Smooth muscle cell of the brain vasculature (primary cell): ENCODE results near the gene DERL2.

Experiments
- DNase-seq: peaks from one replicate; pipeline ENCODE4 v3.0.0-alpha.2; 2012; ENCODE audit warnings: low read depth, low spot score

The DERL2 gene

DNA sequence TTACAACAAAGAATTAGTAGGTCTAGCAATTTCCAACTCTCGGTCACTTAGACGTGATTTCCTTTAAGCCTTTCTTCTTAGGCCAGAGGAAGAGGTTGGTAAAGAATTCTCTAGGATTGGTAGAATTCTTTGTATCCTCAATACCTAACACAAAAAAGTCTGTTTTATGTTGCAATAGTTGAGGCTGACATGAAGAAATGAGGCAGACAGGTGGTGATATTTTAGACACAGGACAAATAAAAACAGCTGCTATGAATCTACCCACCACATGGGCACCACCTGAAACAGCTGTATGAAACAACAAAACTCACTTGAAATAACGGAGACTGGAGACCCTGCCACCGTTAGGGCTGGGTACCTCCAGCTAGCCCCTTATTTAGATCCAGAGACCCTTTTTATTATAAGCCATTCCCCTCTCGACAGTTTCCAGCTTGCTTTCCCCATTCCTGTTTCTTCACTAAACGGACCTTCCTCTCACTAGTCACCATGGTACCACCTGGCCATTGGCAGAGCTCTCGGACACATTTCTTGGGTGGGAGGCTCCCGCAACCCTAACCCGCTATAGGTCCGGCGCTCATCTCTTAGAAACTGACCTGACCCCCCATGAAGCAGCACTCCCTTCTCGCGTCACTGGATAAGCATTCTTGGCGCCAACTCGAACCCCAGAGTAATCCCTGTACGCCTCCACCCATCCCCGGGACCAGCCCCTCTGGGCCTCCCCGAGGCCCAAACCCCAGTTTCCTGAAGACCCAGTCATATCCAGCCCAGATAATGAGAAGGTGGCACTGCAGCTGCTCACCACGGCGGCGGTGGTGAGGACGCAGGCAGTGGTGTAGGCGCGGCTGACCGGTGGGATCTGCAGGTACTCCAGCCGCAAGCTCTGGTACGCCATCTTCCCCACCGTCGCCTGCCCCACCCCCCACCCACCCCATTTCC, at the start of gene DERL2:
Gene DERL2, minus strand, starts transcription at position 909 of the 936 bp plus-strand sequence. Its CDS starts 17 bp downstream, at position 892.
- no peak for DNase-seq

DNA sequence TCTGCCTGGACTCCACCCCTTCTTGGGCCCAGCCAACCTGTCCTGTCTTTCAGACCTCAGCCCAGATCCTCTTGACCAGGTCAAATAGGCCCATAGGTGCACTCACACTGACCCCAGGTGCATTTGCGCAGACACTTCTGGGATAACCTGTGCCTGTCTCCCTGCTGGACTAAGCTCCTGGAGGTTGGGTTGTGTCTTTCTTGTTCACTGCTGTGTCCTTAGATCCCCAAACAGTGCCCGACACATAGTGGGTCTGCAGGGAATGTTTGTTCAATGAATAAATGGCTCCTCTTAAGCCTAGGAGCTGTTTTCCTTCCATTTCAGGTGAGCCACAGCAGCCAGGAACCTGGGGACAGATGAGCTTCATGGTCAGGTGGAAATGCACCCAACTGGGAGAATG, 49.5 kb upstream of the DERL2 start:
- DNase-seq: no peak

DNA sequence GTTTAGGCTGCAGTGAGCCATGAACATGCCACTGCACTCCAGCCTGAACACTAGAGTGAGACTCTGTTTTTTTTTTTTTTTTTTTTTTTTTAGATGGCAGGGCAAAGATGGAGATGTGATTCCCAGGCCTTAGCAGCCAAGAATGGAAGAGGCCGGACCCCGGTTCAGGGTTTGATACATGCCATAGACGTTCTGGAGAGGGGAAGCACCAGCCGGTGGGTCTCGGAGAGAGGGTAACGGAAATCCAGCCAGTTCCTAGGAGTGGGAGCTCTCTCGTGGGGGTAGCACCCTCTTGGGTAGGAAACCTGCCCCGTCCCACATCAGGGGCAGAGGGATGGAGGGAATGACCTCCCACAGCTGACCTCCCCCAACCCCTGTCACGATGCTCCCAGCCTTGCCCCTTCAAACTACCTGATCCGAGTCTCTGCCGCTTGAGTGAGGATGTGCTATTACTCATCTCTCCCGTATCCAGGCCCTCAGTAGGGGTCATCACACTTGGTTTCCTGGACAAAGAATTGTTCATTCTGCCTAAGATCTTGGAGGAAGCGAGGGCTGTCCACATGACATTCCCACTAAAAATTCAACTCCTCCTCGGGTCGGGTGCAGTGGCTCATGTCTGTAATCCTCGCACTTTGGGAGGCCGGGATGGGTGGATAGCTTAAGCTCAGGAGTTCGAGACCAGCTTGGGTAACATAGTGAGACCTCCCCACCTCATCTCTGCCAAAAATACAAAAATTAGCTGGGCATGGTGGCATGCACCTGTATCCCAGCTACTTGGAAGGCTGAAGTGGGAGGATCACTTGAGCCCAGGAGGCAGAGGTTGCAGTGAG, 47.7 kb upstream of the DERL2 start:
- no peak for DNase-seq

DNA sequence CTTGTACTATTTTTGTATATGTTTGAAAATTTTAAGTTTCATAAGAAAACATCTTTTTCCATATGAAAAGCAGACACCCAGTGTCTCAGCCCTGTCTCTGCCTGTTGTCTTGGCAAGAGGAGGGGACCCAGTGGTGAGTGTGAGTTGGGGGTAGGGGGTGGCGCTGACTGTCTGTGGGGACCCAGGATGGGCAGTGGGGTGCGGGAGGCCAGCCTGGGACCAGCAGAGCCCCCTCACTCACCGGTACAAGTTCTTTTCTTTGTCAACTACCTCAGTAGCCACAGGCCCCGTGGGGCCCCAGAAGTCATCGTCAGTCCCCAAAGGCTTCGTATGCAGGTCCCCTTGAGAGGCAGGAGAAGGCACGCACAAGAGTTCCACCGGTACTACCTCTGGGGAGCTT, 46.6 kb upstream of the DERL2 start:
- DNase-seq: no peak

DNA sequence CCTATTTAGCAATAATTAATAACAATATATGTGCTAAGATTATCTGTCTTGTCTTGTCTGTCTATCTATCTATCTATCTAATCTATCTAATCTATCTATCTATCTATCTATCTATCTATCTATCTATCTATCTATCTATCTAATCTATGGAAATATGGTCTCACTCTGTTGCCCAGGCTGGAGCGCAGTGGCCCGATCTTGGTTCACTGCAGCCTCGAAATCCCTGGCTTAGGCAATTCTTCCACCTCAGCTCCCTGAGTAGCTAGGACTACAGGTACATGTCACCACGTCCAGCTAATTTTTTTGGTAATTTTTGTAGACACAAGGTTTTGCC, 45.1 kb upstream of the DERL2 start:
- DNase-seq: no peak

DNA sequence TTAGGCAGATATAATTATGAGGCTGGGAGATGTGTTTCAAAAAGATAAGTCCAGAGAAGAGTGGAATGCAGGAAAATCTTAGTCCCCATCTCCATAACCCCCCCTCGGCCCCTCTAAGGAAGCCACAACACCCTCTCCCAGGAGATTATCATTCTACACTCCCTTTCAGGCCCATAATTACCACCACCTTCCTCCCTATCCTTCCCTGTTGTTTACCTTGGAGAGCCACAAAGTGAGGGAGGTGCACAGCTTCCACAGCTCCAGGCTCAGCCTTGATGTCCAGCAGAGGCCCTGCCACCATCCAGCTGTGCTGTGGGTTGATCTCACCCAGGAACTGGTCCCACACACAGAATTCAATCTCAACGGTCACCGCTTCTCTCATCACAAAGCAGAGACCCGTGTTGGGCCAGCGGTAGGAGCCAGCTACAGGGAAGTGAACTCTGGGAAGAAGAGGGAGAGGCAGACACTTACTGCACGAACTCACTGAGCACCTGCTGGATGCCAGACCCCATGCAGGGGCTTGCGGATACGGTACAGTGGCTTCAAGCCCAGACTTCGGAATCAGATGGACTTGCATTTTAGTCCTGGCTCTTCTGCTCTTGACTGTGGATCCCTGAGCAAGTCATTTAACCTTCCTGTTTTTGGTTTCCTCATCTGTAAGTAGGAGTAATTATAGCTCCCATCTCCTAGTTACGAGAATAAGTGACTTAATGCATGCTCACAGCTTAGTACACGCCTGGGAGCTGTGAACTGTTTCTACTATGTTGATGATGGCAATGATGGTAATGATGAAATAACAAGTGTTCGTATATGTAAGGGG, 44.5 kb upstream of the DERL2 start:
- DNase-seq: no peak

DNA sequence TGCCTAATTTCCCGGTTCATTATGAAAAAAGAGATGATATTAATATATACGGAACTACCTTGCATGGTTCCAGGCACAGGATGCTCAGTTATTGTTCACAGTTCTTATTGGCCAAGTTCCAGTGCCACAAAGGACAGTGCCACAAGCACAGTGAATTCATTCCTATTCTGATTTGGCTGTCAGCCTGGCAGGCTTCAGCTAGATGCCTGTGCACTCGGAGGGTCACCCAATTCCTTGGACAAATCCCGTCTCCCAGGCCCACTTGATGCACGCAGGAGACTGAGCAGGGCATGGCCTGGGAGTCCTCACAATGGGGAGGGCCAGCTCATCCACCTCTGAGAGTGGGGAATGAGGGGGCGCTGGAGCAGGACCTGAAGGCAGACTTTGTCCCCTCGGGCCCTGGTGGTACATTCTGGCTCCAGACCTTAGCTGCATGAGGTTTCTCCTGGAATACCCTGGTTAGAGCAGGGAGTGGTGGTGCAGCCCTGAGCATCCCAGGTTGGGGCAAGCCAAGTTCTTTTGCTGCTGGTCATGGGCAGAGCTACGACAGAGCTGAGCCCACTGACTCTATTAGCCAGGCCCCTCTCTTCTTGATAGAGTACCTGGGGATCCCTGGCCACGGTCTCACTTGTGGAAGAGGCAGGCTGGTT, 41.7 kb upstream of the DERL2 start:
- DNase-seq: no peak

DNA sequence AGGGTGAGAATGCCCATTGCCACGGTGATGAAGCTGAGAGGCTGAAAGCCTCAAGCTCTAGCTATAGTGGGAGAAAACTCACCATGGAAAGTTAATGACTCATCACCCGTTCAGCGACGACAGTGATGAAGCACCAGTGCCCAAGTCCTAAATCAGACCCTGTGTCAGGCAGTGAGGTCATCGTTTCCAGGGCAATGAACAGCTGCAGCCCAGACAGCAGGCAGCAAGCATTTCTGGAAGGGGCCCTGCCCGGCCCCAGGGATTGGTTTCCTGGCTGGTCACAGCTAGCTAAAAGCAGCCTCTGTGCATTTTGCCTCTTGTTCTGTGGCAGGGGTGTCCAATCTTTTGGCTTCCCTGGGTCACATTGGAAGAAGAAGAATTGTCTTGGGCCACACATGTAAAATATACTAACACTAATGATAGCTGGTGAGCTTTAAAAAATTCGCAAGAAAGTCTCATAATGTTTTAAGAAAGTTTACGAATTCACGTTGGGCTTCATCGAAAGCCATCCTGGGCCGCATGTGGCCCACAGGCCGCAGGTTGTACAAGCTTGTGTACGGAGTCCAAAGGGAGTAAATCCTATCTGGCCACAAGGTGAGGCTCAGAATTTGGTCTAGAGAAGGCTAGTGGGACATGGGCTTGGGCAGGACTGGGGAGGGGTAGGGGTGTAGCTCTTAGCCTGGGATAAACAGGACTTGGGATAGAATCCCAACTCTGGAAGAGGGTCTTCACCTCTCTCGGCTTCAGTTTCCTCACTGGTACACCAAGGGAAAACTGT, 41.0 kb upstream of the DERL2 start:
- DNase-seq: peak; percentile 58

DNA sequence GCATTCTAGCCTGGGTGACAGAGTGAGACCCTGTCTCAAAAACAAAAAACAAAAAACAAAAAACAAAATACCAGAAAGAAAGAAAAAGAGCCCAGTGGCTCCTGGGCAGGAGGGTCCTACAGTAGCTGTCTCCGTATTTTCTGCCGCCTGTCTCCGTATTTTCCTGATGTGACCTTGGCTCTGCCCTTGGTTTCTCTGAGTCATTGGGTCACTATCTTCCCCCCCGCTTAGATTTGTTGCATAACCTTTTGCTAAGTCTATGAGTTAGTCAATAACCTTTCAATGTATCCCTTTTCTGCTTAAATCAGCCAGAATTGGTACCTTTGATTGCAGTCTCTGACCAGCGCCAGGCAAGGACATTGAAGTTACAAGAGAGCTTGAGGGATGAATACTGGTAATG, 37.3 kb upstream of the DERL2 start:
- no peak for DNase-seq

DNA sequence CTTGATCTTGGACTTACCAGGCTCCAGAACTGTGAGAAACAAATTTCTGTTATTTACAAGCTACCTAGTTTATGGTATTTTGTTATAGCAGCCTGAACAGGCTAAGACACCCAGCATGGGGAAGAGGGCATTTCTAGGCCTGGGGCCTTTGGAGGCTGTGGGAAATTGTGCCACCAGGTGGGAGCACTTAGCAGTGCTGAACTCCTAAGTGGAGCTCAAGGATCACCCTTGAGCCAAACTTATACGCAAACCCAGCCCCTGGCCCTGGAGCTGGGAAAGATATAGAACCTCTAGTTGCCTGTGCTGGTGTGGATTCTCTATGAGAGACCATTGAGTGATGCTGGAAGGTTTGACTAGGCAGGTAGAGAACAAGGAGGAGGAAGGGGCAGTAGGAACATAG, 36.5 kb upstream of the DERL2 start:
- DNase-seq: no peak

DNA sequence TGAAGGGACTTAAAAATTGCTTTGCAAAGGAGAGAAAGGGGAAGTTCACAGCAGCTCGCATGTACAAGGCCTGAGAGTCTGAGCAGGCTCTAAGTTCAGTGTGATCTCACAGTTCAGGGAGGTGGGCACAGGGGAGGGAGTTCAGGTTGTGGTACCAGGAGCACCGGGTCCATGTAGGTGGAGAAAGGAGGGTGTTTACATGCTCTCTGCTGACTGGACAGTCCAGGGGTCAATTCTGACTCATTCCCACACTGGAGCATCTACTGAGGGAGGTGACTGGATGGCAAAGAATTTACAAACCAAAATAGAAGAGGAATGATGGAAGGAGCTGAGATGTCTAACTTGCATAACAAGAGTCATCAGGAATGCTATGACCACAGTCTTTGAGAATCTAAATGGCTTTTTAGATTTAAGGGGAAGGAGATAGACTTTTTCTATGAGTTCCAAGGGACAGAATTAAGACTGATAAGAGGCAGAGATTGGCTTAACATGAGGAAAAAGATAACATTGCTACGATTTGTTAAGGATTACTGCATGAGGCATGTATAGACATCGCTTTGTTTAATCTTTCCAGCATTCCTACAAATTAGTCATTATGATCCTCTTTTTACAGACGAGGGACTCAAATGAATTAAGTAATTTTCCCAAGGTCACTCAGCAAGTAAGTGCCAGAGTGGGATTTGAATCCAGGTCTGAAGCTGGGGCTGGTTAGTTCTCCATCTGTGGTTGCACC, 30.2 kb upstream of the DERL2 start:
- peak; percentile 63 for DNase-seq

DNA sequence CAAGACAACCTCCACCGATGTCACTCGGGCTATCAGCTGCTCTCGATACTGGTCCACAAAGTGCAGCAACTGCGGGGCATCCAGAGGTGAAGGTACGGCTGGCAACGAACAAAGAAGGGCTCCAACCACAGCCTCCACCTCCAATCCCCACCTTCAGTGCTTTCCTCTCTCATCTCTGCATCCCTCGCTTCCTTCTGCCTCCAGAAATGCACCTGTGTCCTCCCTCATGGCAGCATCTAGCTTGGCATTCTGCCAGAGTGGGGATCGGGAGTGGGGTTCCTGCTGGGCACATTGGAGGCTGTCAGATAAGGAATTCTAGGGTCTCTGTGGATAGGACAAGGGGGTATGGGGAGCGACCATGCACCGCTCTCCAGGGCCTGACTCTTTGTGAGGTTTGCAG, 29.0 kb upstream of the DERL2 start:
- no peak for DNase-seq

DNA sequence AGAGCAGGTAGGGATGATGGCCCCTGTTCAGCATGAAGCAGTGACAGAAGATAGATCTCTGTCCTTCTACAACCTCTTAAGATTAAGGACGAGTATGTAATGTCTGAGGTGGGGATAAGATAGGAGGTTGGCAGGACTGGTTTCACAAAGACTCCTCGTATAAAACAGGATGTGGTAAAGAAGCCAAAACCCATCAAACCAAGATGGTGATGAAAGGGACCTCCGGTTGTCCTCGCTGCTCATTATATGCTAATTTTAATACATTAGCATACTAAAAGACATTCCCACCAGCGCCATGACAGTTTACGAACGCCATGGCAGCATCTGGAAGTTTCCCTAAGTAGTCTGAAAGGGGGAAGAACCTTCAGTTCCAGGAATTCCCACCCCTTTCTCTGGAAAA, 27.6 kb upstream of the DERL2 start:
- no peak for DNase-seq

DNA sequence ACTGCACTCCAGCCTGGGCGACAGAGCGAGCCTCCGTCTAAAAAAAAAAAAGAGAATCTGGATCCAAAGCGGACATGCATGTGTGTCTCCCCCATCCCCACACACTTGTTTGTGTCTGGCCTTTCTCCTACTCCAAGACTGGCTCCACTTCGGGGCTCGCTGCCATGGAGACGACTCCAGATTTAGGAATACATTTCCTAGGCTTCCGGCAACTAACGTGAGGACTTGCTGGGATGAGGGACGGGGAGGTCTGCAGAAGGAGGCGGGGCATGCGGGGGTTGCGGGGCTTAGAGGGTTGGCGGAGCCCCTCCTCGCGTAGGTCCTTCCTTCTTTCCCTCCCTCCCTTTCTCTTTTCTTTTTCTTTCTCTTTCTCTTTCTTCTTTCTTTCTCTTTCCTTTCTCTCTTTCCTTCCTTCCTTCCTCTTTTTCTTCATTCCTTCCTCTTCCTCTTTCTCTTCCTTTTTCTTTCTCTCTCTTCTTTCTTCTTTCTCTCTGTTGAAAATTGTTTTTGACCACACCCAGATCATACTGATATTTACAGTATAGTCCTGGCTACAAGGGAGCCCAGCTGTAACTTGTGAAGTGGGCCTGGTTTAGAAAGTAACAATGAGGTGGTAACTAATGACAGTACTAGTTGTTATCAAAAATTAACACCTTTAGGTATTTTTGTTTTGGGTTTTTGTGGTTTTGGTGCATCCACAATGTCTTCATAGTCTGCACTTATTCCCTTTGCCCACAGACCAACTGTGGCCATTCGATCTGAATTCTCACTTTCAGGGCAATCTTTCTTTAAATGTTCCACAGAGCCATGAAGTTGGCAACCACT, 25.6 kb upstream of the DERL2 start:
- no peak for DNase-seq

DNA sequence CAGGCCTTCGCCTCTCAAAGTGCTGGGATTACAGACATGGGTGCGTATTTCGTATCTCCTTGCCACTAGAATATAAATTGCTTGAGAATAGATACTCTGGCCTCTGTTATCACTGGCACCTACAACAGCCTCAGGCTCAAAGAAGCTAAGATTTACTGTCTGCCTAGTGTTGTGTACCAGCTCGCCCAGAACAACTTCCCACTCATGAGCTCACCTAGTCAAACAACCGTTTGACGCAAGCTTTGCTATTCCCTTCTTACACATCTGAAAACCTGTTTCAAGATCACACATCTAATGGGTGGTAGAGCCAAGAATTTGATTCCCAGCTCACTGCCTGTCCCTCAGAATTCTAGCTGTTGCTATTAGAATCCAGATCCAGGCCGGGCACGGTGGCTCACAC, 24.8 kb upstream of the DERL2 start:
- DNase-seq: no peak

DNA sequence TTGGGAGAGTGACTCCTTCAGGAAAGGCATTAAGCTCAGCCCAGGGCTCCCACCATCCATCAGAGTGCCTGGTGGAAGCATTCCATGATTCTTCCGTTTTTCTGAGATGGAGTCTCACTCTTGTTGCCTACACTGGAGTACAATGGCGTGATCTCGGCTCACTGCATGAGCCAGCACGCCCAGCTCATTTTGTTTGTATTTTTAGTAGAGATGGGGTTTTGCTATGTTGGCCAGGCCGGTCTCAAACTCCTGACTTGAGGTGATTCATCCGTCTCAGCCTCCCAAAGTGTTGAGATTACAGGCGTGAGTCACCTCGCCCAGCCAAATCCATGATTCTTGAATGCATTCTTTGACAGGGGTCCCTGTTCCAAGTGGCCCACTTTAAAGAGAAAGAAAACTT, 23.5 kb upstream of the DERL2 start:
- no peak for DNase-seq

DNA sequence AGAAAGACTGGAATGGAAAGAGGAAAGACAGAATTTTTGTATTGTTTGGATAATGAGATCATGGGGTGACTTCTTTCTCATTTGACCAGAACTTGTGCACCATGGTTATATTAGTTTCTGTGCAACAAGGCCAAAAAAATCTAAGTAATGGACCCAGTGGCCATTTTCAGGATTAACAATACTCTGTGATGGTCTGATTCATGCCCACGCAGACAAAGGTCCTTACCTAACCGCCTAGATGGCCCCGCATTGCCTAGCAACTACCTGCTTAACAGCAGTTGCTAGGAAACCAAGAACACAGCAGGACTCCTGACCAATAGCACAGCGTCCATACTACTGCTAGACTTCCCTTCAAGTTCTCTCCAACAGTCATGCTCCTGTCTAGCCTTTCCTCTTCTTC, 22.8 kb upstream of the DERL2 start:
- no peak for DNase-seq

DNA sequence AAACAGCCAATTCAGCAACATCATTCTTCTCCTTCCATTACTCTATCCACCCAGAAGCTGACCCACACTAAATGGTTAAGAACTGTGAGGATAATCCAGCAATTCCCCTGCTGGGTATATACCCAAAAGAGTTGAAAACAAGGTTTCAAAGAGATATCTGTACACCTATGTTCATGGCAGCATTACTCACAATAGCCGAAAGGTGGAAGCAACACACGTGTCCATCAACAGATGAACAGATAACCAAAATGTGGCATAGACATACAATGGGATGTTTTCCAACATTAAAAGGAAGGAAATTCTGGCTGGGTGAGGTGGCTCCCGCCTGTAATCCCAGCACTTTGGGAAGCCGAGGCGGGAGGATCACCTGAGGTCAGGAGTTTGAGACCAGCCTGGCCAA, 20.3 kb upstream of the DERL2 start:
- DNase-seq: no peak

DNA sequence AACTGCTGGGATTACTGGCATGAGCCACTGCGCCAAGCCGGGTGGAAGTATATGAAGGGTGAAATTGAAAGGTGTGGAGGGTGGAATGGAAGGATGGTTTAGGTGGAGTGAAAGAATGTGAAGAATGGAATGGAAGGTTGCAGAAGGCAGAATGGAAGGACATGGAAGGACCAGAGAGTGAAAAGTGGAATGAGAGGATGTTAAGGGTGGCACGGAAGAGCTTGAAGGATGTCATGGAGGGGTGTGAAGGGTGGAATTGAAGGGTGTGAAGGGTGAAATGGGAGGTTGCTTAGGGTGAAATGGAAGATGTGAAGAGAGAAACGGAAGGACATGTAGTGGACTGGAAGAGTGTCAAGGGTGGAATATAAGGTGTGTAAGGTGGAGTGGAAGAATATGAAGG, 16.6 kb upstream of the DERL2 start:
- no peak for DNase-seq
